ENCODE results near the gene C4orf51. TPM values are rescaled to one million over a fixed set of nuclear protein-coding genes. Genes with fewer than 3 reads are reported as not detected.

Gene C4orf51
- total RNA-seq, 1 experiment from 2014 or later = not detected

DNA sequence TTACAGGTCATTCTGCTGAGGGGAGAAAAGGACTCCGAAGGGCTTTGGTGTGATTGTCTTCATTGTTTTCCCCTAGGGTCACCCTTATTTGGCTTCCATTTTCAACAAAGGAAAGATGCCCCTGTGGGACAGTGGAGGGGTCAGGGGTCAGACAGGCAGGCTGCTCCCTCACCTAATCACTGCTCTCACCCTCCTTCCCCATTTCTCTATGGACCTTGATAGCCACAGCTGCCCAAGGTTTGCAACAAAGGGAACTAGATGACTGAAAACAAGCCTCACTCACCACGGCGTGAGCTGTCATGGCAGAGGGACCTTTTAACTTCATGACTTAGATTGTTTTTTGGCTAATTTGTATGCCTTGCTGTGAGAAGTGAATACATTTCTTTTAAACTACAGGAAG, 40.7 kb downstream of the C4orf51 start:
- peaks cover 8% of the 10 kb centered on the region; the same call in 1 of the 2 replicates for H3K4me1 ChIP-seq (ENCODE audit: insufficient read depth, low read length)
- no peaks in the 10 kb centered on the region for H4K20me1 ChIP-seq (ENCODE audit: low read length)
- ChIA-PET POLR2A (ENCODE audit: unreplicated experiment) (no interaction called here), CTCF (no interaction called here)
- no TSS peak for BruUV-seq (replicated peaks)
- H3K9ac ChIP-seq (ENCODE audit: low read length) = no peak overlapping the region
- no peak for DNase-seq
- no peaks in the 10 kb centered on the region for H3F3A ChIP-seq (ENCODE audit: low read length, unreplicated experiment)
- TF ChIP-seq EZH2 (IDR thresholded peaks at IDR 0.05; ENCODE audit: low read length, unreplicated experiment) (no peak), EZH2phosphoT487 (IDR thresholded peaks at IDR 0.05; ENCODE audit: borderline replicate concordance, low read length) (no peak)
- TF ChIP-seq, protein P1, sequence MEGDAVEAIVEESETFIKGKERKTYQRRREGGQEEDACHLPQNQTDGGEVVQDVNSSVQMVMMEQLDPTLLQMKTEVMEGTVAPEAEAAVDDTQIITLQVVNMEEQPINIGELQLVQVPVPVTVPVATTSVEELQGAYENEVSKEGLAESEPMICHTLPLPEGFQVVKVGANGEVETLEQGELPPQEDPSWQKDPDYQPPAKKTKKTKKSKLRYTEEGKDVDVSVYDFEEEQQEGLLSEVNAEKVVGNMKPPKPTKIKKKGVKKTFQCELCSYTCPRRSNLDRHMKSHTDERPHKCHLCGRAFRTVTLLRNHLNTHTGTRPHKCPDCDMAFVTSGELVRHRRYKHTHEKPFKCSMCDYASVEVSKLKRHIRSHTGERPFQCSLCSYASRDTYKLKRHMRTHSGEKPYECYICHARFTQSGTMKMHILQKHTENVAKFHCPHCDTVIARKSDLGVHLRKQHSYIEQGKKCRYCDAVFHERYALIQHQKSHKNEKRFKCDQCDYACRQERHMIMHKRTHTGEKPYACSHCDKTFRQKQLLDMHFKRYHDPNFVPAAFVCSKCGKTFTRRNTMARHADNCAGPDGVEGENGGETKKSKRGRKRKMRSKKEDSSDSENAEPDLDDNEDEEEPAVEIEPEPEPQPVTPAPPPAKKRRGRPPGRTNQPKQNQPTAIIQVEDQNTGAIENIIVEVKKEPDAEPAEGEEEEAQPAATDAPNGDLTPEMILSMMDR (conservative IDR thresholded peaks at IDR 0.05; ENCODE audit: low read depth, low read length) = no peak
- no peaks in the 10 kb centered on the region for H3K9me3 ChIP-seq (ENCODE audit: low read length)
- H3K4me3 ChIP-seq (ENCODE audit: low read length) = no peak overlapping the region
- no peak overlapping the region for H2AFZ ChIP-seq (ENCODE audit: low read length)
- no peak overlapping the region for H3K4me2 ChIP-seq (ENCODE audit: low read length)
- H3K9me2 ChIP-seq (replicated peaks; ENCODE audit: low read length) = no peaks in the 10 kb centered on the region
- H3K27me3 ChIP-seq (ENCODE audit: low read length) = no peaks in the 10 kb centered on the region
- H3K79me2 ChIP-seq (ENCODE audit: low read length) = no peaks in the 10 kb centered on the region
- no peak for ATAC-seq
- H3K36me3 ChIP-seq (ENCODE audit: low read depth, low read length) = no peaks in the 10 kb centered on the region
- H3K27ac ChIP-seq (ENCODE audit: low read length) = no peak overlapping the region
- intact Hi-C loops (cut with micrococcal nuclease) = loop anchor here (10.0 kb wide), 1 partner anchor 1374 kb away; no protein-coding TSS in a partner anchor

DNA sequence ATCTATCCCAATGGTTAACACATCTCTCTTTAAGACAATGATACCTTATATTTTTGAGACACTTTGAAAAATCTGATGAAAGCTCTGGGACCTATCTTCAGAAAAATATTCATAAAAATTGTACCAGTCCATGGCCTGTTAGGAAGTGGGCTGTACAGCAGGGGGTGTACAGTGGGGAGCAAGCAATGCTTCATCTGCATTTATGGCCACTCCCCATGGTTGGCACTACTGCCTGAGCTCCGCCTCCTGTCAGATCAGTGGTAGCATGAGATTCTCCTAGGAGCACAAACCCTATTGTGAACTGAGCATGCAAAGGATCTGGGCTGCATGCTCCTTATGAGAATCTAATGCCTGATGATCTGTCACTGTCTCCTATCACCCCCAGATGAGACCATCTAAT, 42.6 kb downstream of the C4orf51 start:
- ATAC-seq (peak; percentile 34; the same call in 1 of the 2 replicates), DNase-seq (no peak)
- intact Hi-C loops (cut with micrococcal nuclease) = loop anchor here (10.0 kb wide), 1 partner anchor 1372 kb away; no protein-coding TSS in a partner anchor

GRCh38 chr4:145723336-145723735, 43.4 kb downstream of the C4orf51 start:
- Histone ChIP-seq H3K79me2 (ENCODE audit: low read length) (no peaks in the 10 kb centered on the region), H3F3A (ENCODE audit: low read length, unreplicated experiment) (no peaks in the 10 kb centered on the region), H3K27ac (ENCODE audit: low read length) (no peak overlapping the region), H4K20me1 (ENCODE audit: low read length) (no peaks in the 10 kb centered on the region), H3K36me3 (ENCODE audit: low read depth, low read length) (no peaks in the 10 kb centered on the region), H3K9me3 (ENCODE audit: low read length) (no peaks in the 10 kb centered on the region), H3K4me2 (ENCODE audit: low read length) (no peak overlapping the region), H3K27me3 (ENCODE audit: low read length) (no peaks in the 10 kb centered on the region), H3K4me3 (ENCODE audit: low read length) (no peak overlapping the region), H3K9me2 (replicated peaks; ENCODE audit: low read length) (no peaks in the 10 kb centered on the region), H2AFZ (ENCODE audit: low read length) (no peak overlapping the region), H3K4me1 (ENCODE audit: insufficient read depth, low read length) (peaks cover 13% of the 10 kb centered on the region), H3K9ac (ENCODE audit: low read length) (no peak overlapping the region)
- CTCF ChIA-PET = interaction anchor here (0.6 to 1.1 kb wide), 2 partner anchors 164 to 215 kb away, joined by 6 to 9 read pairs; no protein-coding TSS in a partner anchor
- BruUV-seq (replicated peaks) = no TSS peak
- intact Hi-C loops (cut with micrococcal nuclease) = loop anchor here (10.0 kb wide), 1 partner anchor 1371 kb away; no protein-coding TSS in a partner anchor
- POLR2A ChIA-PET (ENCODE audit: unreplicated experiment) = no interaction called here
- DNase-seq (peak; percentile 54), ATAC-seq (peak; percentile 69)
- TF ChIP-seq EZH2phosphoT487 (IDR thresholded peaks at IDR 0.05; ENCODE audit: borderline replicate concordance, low read length) = no peak
- no peak for TF ChIP-seq EZH2 (IDR thresholded peaks at IDR 0.05; ENCODE audit: low read length, unreplicated experiment)
- TF ChIP-seq, protein P1 (conservative IDR thresholded peaks at IDR 0.05; ENCODE audit: low read depth, low read length) = peak; percentile 53

More for the DNA sequence above, 42.6 kb downstream of the C4orf51 start:
- Histone ChIP-seq H3K9ac (ENCODE audit: low read length) (no peak overlapping the region), H3K4me2 (ENCODE audit: low read length) (no peak overlapping the region), H3K4me1 (ENCODE audit: insufficient read depth, low read length) (peaks cover 13% of the 10 kb centered on the region), H3K36me3 (ENCODE audit: low read depth, low read length) (no peaks in the 10 kb centered on the region), H3K27ac (ENCODE audit: low read length) (no peak overlapping the region), H3K4me3 (ENCODE audit: low read length) (no peak overlapping the region), H2AFZ (ENCODE audit: low read length) (no peak overlapping the region), H3K27me3 (ENCODE audit: low read length) (no peaks in the 10 kb centered on the region), H3K9me3 (ENCODE audit: low read length) (no peaks in the 10 kb centered on the region), H3K79me2 (ENCODE audit: low read length) (no peaks in the 10 kb centered on the region), H3K9me2 (replicated peaks; ENCODE audit: low read length) (no peaks in the 10 kb centered on the region), H3F3A (ENCODE audit: low read length, unreplicated experiment) (no peaks in the 10 kb centered on the region), H4K20me1 (ENCODE audit: low read length) (no peaks in the 10 kb centered on the region)
- CTCF ChIA-PET = interaction anchor here (0.6 kb wide), 1 partner anchor 165 kb away, joined by 3 read pairs; no protein-coding TSS in a partner anchor
- POLR2A ChIA-PET (ENCODE audit: unreplicated experiment) = no interaction called here
- BruUV-seq (replicated peaks) = no TSS peak
- TF ChIP-seq EZH2phosphoT487 (IDR thresholded peaks at IDR 0.05; ENCODE audit: borderline replicate concordance, low read length) = no peak
- no peak for TF ChIP-seq EZH2 (IDR thresholded peaks at IDR 0.05; ENCODE audit: low read length, unreplicated experiment)
